ENCODE results near the gene ATXN2.

- TF ChIP-seq JUN (CRISPR knock-in tag; IDR thresholded peaks at IDR 0.05): no peak
- no peak for TF ChIP-seq NFYB (CRISPR knock-in tag; conservative IDR thresholded peaks at IDR 0.05; ENCODE audit: low read depth)
- no peak for TF ChIP-seq NR3C1 (CRISPR knock-in tag; conservative IDR thresholded peaks at IDR 0.05; ENCODE audit: low read depth)
Measured at GRCh38 chr12:111436266-111436665, 162.8 kb downstream of the ATXN2 start.

All from WTC11 (cell line).